ENCODE data around the gene DEFB124. TPM values are rescaled to one million over a fixed set of nuclear protein-coding genes. Genes with fewer than 3 reads are reported as not detected.
A peak's percentile ranks its signal among the peaks of the same experiment; 100 is the strongest.
"Not testable (repeated sequence)": the region's sequence is repeated elsewhere in the genome, so short reads cannot be mapped to it uniquely, and the experiment has no call there.

DEFB124 gene
- polyA plus RNA-seq, 3 donors = not detected

- Mint-ChIP-seq H3K9me3 (no peaks in the 10 kb centered on the region), H3K4me3 (peak overlapping the region; percentile 58 to 63), H3K27ac (peak overlapping the region; percentile 93 to 99 (median 97)), H3K4me1 (peaks cover 65% of the 10 kb centered on the region), H3K36me3 (peaks cover 28 to 51% of the 10 kb centered on the region in 2 donors), H3K27me3 (ENCODE audit: low read depth in 3 of 3) (peaks cover 0 to 4% (median 3%) of the 10 kb centered on the region in 3 donors)
- Histone ChIP-seq H3K27me3 (ENCODE audit: control insufficient read depth in 2 of 2, insufficient read depth in 2 of 2, low read length in 2 of 2) (no peaks in the 10 kb centered on the region), H3K4me2 (replicated peaks; ENCODE audit: extremely low read depth, low read length, poor library complexity, severe bottlenecking) (peak overlapping the region; percentile 60), H3K36me3 (replicated peaks in 1 of 2; ENCODE audit: control insufficient read depth in 1 of 2, insufficient read depth in 2 of 2, low read length in 2 of 2) (peaks cover 23 to 43% of the 10 kb centered on the region in 2 donors), H4K20me1 (ENCODE audit: insufficient read depth, low read length) (peaks cover 47% of the 10 kb centered on the region), H3K79me2 (ENCODE audit: insufficient read depth, low read length) (peaks cover 92% of the 10 kb centered on the region), H3K9ac (ENCODE audit: insufficient read depth, low read length, poor library complexity, severe bottlenecking) (peak overlapping the region; percentile 64), H3K4me1 (ENCODE audit: control insufficient read depth in 1 of 2, insufficient read depth in 2 of 2, low read length in 2 of 2) (peaks cover 67 to 70% of the 10 kb centered on the region in 2 donors), H3K9me3 (replicated peaks in 1 of 2; ENCODE audit: control insufficient read depth in 1 of 2, insufficient read depth in 1 of 2, low read length in 2 of 2) (no peaks in the 10 kb centered on the region), H3K27ac (ENCODE audit: low read depth in 1 of 2, low read length in 2 of 2) (peak overlapping the region; percentile 81 to 94), H3K4me3 (replicated peaks in 1 of 3; ENCODE audit: low read depth in 2 of 3, low read length in 3 of 3) (peak overlapping the region in 1 of 3 experiments; percentile 53), H2AFZ (ENCODE audit: insufficient read depth, low read depth, low read length, poor library complexity, severe bottlenecking) (no peak overlapping the region)
- DNase-seq = peak; percentile 56 to 87 (median 76)
- intact Hi-C loops (cut with micrococcal nuclease) = loop anchor here (2.0 to 10.0 kb wide), 2 partner anchors 38 to 192 kb away; no protein-coding TSS in a partner anchor
- TF ChIP-seq CTCF (IDR thresholded peaks at IDR 0.05) = no peak
- WGBS (ENCODE audit: insufficient coverage) = no CpG with 5 or more reads among the region's 6 CpGs
Observed at GRCh38 chr20:31522731-31523130, 47.8 kb upstream of the DEFB124 start.

- H3K36me3 Mint-ChIP-seq = peaks cover 14 to 36% of the 10 kb centered on the region in 2 donors
- Histone ChIP-seq H4K20me1 (ENCODE audit: insufficient read depth, low read length) (peaks cover 52% of the 10 kb centered on the region), H3K4me3 (replicated peaks in 1 of 3; ENCODE audit: low read depth in 2 of 3, low read length in 3 of 3) (peak overlapping the region in 1 of 3 experiments; percentile 53), H3K36me3 (replicated peaks in 1 of 2; ENCODE audit: control insufficient read depth in 1 of 2, insufficient read depth in 2 of 2, low read length in 2 of 2) (peaks cover 9 to 28% of the 10 kb centered on the region in 2 donors), H3K4me1 (ENCODE audit: control insufficient read depth in 1 of 2, insufficient read depth in 2 of 2, low read length in 2 of 2) (peaks cover 81 to 85% of the 10 kb centered on the region in 2 donors), H3K27ac (ENCODE audit: low read depth in 1 of 2, low read length in 2 of 2) (peak overlapping the region; percentile 81 to 94), H3K9ac (ENCODE audit: insufficient read depth, low read length, poor library complexity, severe bottlenecking) (peak overlapping the region; percentile 64), H3K79me2 (ENCODE audit: insufficient read depth, low read length) (peaks cover 92% of the 10 kb centered on the region), H3K4me2 (replicated peaks; ENCODE audit: extremely low read depth, low read length, poor library complexity, severe bottlenecking) (peak overlapping the region; percentile 60)
- WGBS (ENCODE audit: insufficient coverage) = 5% methylated on average over 6 of the region's 7 CpGs
- not testable (repeated sequence) for H3K9me3 Mint-ChIP-seq; H3K27me3 ChIP-seq (ENCODE audit: control insufficient read depth in 2 of 2, insufficient read depth in 2 of 2, low read length in 2 of 2); H3K9me3 ChIP-seq (replicated peaks in 1 of 2; ENCODE audit: control insufficient read depth in 1 of 2, insufficient read depth in 1 of 2, low read length in 2 of 2); H2AFZ ChIP-seq (ENCODE audit: insufficient read depth, low read depth, low read length, poor library complexity, severe bottlenecking); H3K27me3 Mint-ChIP-seq (ENCODE audit: low read depth in 3 of 3)
- intact Hi-C loops (cut with micrococcal nuclease) = loop anchor here in 1 of 2 donors (10.0 kb wide), 1 partner anchor 194 kb away; no protein-coding TSS in a partner anchor
- H3K4me3 Mint-ChIP-seq = peak overlapping the region in 1 of 2 donors; percentile 71
- H3K27ac Mint-ChIP-seq = peak overlapping the region; percentile 90 to 99 (median 97)
- H3K4me1 Mint-ChIP-seq = peaks cover 65% of the 10 kb centered on the region
- peak; percentile 73 to 92 (median 82) for DNase-seq
Observed at GRCh38 chr20:31521267-31521666, 46.3 kb upstream of the DEFB124 start.
